RPMI8226 (cell line): Measurements from ENCODE around the gene CYP1B1.
"Not testable (repeated sequence)": the region's sequence is repeated elsewhere in the genome, so short reads cannot be mapped to it uniquely, and the experiment has no call there.

Experiments
- DNase-seq: peaks from one replicate; pipeline ENCODE4 v3.0.0-alpha.2; 2015

The CYP1B1 gene

GRCh38 chr2:38098421-38099098 is 22.6 kb upstream of the CYP1B1 start:
- DNase-seq: no peak

- DNase-seq: no peak
These were observed 22.0 kb upstream of the CYP1B1 start for GRCh38 chr2:38097988-38098385.

GRCh38 chr2:38097258-38097987 is 21.5 kb upstream of the CYP1B1 start:
- no peak for DNase-seq

- no peak for DNase-seq
These were observed 20.3 kb upstream of the CYP1B1 start for GRCh38 chr2:38095996-38096861.

- no peak for DNase-seq
These were observed 19.4 kb upstream of the CYP1B1 start for GRCh38 chr2:38095079-38095995.

GRCh38 chr2:38093527-38094165 is 17.7 kb upstream of the CYP1B1 start:
- no peak for DNase-seq

GRCh38 chr2:38092196-38092902 is 16.4 kb upstream of the CYP1B1 start:
- DNase-seq: no peak

- no peak for DNase-seq
These were observed 15.8 kb upstream of the CYP1B1 start for GRCh38 chr2:38091760-38092159.

- DNase-seq: no peak
These were observed 15.0 kb upstream of the CYP1B1 start for GRCh38 chr2:38090928-38091327.

GRCh38 chr2:38090212-38090611 is 14.3 kb upstream of the CYP1B1 start:
- DNase-seq: not testable (repeated sequence)

- not testable (repeated sequence) for DNase-seq
These were observed 10.2 kb upstream of the CYP1B1 start for GRCh38 chr2:38085998-38086698.

GRCh38 chr2:38084556-38084955 is 8.6 kb upstream of the CYP1B1 start:
- DNase-seq: not testable (repeated sequence)

- not testable (repeated sequence) for DNase-seq
These were observed 6.8 kb upstream of the CYP1B1 start for GRCh38 chr2:38082727-38083126.

GRCh38 chr2:38080346-38080745 is 4.4 kb upstream of the CYP1B1 start:
- DNase-seq: no peak

- DNase-seq: no peak
These were observed 3.4 kb upstream of the CYP1B1 start for GRCh38 chr2:38079116-38080052.

- no peak for DNase-seq
These were observed 1.4 kb upstream of the CYP1B1 start for GRCh38 chr2:38077431-38077769.

GRCh38 chr2:38076710-38077430 is 919 bp upstream of the CYP1B1 start:
- peak; percentile 46 for DNase-seq

- DNase-seq: peak; percentile 28
These were observed 280 bp upstream of the CYP1B1 start for GRCh38 chr2:38076152-38076709.
